Measurements from ENCODE around the gene IER5L. TPM values are rescaled to one million over a fixed set of nuclear protein-coding genes. Genes with fewer than 3 reads are reported as not detected.

The IER5L gene
- total RNA-seq, 4 donors from 2014 or later = 10.9 to 16.1 (median 12.6) TPM

DNA sequence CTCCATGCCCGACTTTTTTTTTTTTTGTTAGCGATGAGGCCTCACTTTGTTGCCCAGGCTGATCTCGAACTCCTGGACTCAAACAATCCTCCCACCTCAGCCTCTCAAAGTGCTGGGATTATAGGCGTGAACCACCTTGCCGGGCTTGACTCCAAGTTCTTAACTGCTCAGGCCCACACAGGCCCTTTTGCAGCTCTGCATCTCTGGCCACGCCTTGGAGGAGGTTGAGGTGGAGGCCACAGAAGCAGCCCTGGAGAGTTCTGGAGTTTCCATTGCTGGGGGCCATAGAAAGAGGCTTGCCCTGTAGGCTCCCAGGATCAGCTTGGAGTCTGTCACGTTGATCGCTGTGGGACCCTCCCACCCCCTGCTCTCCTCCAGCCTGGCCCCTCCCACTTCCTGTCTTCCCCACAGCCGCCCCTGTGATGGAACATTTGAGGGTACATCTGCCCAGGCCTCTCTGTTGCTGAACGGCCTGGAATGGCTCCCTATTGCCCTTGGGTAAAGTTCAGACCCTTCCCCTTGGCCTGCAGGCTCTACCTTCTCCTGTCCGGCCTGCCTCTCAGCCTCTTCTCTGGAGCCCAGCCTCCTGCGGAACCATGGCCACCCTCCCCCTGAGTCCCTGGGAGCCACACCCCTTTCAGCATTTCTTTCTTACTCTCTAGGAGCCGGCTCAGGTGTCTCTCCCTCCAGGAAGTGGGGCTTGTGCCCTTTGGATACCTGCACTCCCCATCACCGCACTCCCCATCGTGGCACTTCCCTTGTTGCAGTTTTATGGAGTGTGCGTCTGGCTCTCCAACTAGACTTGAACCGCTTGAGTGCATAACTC, 30.4 kb upstream of the IER5L start:
- WGBS, 2 donors = 61 to 64% methylated on average over 17 of the region's 17 CpGs
- intact Hi-C loops (cut with DNase I; ENCODE audit: low total_unique reads) = no loop called here
- TF ChIP-seq, protein P1, sequence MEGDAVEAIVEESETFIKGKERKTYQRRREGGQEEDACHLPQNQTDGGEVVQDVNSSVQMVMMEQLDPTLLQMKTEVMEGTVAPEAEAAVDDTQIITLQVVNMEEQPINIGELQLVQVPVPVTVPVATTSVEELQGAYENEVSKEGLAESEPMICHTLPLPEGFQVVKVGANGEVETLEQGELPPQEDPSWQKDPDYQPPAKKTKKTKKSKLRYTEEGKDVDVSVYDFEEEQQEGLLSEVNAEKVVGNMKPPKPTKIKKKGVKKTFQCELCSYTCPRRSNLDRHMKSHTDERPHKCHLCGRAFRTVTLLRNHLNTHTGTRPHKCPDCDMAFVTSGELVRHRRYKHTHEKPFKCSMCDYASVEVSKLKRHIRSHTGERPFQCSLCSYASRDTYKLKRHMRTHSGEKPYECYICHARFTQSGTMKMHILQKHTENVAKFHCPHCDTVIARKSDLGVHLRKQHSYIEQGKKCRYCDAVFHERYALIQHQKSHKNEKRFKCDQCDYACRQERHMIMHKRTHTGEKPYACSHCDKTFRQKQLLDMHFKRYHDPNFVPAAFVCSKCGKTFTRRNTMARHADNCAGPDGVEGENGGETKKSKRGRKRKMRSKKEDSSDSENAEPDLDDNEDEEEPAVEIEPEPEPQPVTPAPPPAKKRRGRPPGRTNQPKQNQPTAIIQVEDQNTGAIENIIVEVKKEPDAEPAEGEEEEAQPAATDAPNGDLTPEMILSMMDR (IDR thresholded peaks at IDR 0.05) = no peak
- no peak for TF ChIP-seq POLR2A (IDR thresholded peaks at IDR 0.05)
- no peak overlapping the region for H3K4me3 ChIP-seq (ENCODE audit: low read depth, poor library complexity, severe bottlenecking)
- no peak for DNase-seq (ENCODE audit: low spot score in 2 of 2)

DNA sequence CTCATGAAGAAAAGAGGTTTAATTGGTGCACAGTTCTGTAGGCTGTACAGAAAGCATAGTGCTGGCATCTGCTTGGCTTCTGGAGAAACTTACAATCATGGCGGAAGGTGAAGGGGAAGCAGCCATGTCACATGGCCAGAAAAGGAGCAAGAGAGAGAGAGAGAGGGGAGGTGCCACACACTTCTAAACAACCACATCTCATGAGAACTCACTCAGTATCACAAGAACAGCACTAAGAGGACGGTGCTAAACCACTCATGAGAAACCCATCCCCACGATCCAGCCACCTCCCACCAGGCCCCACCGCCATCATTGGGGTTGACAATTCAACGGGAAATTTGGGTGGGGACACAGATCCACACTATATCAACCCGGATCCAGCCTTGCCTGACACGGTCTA, 28.8 kb upstream of the IER5L start:
- DNase-seq (ENCODE audit: low spot score in 2 of 2) = no peak
- 90 to 96% methylated on average over 7 of the region's 7 CpGs for WGBS, 2 donors
- intact Hi-C loops (cut with DNase I; ENCODE audit: low total_unique reads) = no loop called here
- H3K4me3 ChIP-seq (ENCODE audit: low read depth, poor library complexity, severe bottlenecking) = no peak overlapping the region
- TF ChIP-seq POLR2A (IDR thresholded peaks at IDR 0.05) = no peak
- TF ChIP-seq, protein P1 (IDR thresholded peaks at IDR 0.05) = no peak

DNA sequence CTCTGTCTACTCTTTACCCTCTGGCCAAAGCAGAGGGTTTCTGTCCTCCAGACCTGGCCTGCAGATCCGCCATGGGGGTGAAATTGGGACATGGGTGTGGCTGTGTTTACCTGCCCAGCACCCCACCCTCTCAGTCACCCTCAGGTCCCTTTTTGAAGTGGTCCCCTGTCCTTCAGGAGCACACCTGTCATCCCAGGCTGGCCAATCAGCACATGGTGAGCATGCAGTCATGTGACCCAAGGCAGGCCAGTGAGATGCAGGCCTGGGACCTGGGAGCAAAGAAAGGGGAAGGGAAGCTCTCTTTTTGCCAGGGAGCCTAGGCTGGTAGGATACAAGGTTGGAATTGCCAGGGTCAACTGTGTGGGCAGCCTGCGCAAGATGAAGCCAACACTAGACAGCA, 28.3 kb upstream of the IER5L start:
- DNase-seq (ENCODE audit: low spot score in 2 of 2) = no peak
- no peak for TF ChIP-seq POLR2A (IDR thresholded peaks at IDR 0.05)
- TF ChIP-seq, protein P1 (IDR thresholded peaks at IDR 0.05) = no peak
- 71 to 85% methylated on average over 2 of the region's 2 CpGs for WGBS, 2 donors
- intact Hi-C loops (cut with DNase I; ENCODE audit: low total_unique reads) = no loop called here
- no peak overlapping the region for H3K4me3 ChIP-seq (ENCODE audit: low read depth, poor library complexity, severe bottlenecking)

DNA sequence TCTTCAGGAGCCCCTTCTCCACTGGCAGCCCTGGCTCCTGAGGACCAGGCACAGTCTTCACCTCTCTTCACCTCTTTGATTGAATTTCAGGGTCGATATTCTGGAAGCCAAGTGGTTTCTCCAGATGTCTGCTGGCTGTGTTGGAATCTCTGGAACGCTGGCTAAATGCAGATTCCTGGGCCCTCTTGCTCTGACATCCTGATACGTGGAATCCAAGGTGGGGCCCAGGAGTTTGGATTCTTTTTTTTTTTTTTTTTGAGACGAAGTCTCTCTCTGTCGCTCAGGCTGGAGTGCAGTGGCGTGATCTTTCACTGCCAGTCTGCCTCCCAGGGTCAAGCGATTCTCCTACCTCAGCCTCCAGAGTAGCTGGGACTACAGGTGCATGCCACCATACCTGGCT, 26.8 kb upstream of the IER5L start:
- DNase-seq (ENCODE audit: low spot score in 2 of 2) = no peak
- intact Hi-C loops (cut with DNase I; ENCODE audit: low total_unique reads) = no loop called here
- TF ChIP-seq, protein P1 (IDR thresholded peaks at IDR 0.05) = no peak
- no peak for TF ChIP-seq POLR2A (IDR thresholded peaks at IDR 0.05)
- H3K4me3 ChIP-seq (ENCODE audit: low read depth, poor library complexity, severe bottlenecking) = no peak overlapping the region
- 91 to 93% methylated on average over 7 of the region's 7 CpGs for WGBS, 2 donors

DNA sequence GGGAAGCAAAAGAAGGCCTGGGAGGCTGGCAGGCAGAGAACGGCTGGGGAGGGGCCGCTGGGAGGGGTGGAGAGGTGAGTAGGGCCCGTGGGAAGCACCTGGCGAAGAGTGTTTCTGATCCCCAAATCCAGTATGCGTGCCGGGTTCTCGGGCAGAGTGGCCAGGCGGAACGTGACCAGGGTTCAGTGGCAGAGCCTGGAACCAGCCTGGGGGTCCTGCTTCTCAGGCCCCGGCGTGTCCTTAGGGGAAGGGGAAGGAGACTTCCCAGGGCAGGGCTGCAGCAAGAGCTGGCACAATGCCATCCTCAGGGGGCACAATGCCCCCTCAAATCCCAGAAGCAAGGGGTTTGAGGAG, 25.5 kb upstream of the IER5L start:
- intact Hi-C loops (cut with DNase I; ENCODE audit: low total_unique reads) = no loop called here
- no peak overlapping the region for H3K4me3 ChIP-seq (ENCODE audit: low read depth, poor library complexity, severe bottlenecking)
- no peak for DNase-seq (ENCODE audit: low spot score in 2 of 2)
- TF ChIP-seq POLR2A (IDR thresholded peaks at IDR 0.05) = no peak
- TF ChIP-seq, protein P1 (IDR thresholded peaks at IDR 0.05) = no peak
- 58 to 61% methylated on average over 11 of the region's 11 CpGs for WGBS, 2 donors
